ENCODE data around the gene ROR1. TPM values are rescaled to one million over a fixed set of nuclear protein-coding genes. Genes with fewer than 3 reads are reported as not detected.
"Not testable (repeated sequence)": the region's sequence is repeated elsewhere in the genome, so short reads cannot be mapped to it uniquely, and the experiment has no call there.

The ROR1 gene
- total RNA-seq, 6 experiments from 2014 or later = 0.04 to 0.58 (median 0.37) TPM

DNA sequence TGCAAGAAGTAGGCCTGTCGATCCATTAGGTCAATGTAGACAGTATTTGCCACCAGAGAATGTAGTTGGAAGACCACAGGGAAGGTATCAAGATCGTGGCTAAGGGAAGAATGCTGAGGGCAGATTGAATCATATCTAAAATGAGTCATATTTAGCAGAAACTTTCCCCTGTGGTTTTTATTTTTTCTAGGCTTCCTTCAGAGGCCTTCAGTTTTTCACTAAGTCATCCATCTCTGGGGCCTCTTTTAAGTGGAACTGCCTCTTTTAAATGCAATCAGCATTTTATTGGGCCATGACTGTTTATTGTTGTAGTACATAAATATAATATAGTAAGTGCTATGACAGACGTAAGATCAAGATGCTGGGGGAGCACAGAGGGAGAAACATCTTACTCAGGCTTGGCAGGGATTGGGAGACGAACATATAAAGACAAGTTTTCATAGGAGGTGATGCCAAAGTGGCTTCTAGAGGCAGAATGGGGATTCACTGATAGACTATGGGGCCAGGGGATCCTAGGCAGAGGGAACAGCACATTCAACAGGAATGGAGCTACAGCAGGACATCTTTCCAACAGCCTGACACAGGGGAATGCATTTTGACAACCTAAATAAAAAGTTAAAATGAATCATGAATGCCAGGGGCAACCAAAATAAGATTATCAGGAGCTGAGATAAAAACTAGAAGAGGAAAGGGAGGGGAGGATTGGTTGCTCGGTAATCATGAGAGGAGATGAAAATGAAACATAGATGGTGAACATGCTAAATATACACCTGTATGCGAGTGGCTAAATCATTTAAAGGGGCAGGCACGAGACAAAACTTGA is 449.7 kb downstream of the ROR1 start:
- WGBS (ENCODE audit: insufficient coverage, low coverage, low lambda C conversion rate, missing lambda C conversion rate) = 56% methylated on average over 7 of the region's 7 CpGs
- Histone ChIP-seq H3K27ac (no peak overlapping the region), H3K4me3 (no peak overlapping the region), H3K4me1 (no peaks in the 10 kb centered on the region), H3K27me3 (no peaks in the 10 kb centered on the region), H3K9me3 (no peaks in the 10 kb centered on the region), H3K36me3 (no peaks in the 10 kb centered on the region)
- TF ChIP-seq, protein P1, sequence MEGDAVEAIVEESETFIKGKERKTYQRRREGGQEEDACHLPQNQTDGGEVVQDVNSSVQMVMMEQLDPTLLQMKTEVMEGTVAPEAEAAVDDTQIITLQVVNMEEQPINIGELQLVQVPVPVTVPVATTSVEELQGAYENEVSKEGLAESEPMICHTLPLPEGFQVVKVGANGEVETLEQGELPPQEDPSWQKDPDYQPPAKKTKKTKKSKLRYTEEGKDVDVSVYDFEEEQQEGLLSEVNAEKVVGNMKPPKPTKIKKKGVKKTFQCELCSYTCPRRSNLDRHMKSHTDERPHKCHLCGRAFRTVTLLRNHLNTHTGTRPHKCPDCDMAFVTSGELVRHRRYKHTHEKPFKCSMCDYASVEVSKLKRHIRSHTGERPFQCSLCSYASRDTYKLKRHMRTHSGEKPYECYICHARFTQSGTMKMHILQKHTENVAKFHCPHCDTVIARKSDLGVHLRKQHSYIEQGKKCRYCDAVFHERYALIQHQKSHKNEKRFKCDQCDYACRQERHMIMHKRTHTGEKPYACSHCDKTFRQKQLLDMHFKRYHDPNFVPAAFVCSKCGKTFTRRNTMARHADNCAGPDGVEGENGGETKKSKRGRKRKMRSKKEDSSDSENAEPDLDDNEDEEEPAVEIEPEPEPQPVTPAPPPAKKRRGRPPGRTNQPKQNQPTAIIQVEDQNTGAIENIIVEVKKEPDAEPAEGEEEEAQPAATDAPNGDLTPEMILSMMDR (IDR thresholded peaks at IDR 0.05) = no peak
- TF ChIP-seq POLR2A (IDR thresholded peaks at IDR 0.05) = no peak
- no peak for ATAC-seq
- intact Hi-C loops (cut with DNase I) = no loop called here
- DNase-seq = no peak

DNA sequence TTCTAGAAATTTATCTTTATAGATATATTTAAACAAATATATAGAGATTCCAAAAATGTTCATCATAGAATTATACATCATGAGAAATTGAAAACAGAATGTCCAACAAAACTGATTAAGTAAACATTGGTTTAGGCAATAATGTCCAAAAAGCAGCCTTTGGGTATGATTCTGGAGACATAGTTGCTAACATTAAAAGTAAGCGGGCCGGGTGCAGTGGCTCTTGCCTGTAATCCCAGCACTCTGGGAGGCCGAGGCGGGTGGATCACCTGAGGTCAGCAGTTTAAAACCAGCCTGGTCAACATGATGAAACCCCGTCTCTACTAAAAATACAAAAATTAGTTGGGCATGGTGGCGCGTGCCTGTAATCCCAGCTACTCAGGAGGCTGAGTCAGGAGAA is 450.4 kb downstream of the ROR1 start:
- WGBS (ENCODE audit: insufficient coverage, low coverage, low lambda C conversion rate, missing lambda C conversion rate) = 92% methylated on average over 7 of the region's 7 CpGs
- H3K4me1 ChIP-seq; DNase-seq; H3K4me3 ChIP-seq; intact Hi-C loops (cut with DNase I); H3K9me3 ChIP-seq; H3K27me3 ChIP-seq; H3K27ac ChIP-seq; H3K36me3 ChIP-seq; ATAC-seq: not testable (repeated sequence)

- no peak for DNase-seq
- WGBS (ENCODE audit: insufficient coverage, low coverage, low lambda C conversion rate, missing lambda C conversion rate) = 62% methylated on average over 9 of the region's 10 CpGs
- Histone ChIP-seq H3K4me3 (no peak overlapping the region), H3K9me3 (no peaks in the 10 kb centered on the region), H3K27me3 (peaks cover 0 to 9% of the 10 kb centered on the region in 2 donors), H3K36me3 (no peaks in the 10 kb centered on the region), H3K27ac (no peak overlapping the region), H3K4me1 (no peaks in the 10 kb centered on the region)
- no peak for ATAC-seq
- no peak for TF ChIP-seq POLR2A (IDR thresholded peaks at IDR 0.05)
- TF ChIP-seq, protein P1 (IDR thresholded peaks at IDR 0.05) = no peak
- intact Hi-C loops (cut with DNase I) = no loop called here
Observed at GRCh38 chr1:64228167-64228957, 454.5 kb downstream of the ROR1 start.

DNA sequence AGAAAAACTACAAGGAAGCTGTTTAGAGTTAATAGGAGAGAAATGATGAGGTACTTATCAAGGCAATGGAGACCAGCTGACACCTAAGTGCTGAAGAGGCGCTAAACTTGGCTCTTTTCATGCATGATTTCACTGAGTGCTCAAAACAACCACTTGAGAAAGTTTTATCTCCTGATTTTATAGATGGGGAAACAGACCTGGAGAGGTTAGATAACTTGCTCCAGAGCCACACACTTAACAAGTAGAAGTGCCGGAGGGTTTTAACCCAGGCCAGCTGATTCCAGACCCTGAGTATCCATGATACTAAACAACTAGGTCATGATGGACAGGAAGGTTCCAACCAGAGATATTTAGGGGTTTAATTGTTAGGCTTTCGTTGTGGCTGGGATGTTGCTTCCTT is 455.5 kb downstream of the ROR1 start:
- TF ChIP-seq, protein P1 (IDR thresholded peaks at IDR 0.05) = no peak
- no peak for TF ChIP-seq POLR2A (IDR thresholded peaks at IDR 0.05)
- WGBS (ENCODE audit: insufficient coverage, low coverage, low lambda C conversion rate, missing lambda C conversion rate) = 79% methylated on average over 3 of the region's 3 CpGs
- ATAC-seq = no peak

More for the DNA sequence above, 455.5 kb downstream of the ROR1 start:
- Histone ChIP-seq H3K4me3 (no peak overlapping the region), H3K36me3 (no peaks in the 10 kb centered on the region), H3K9me3 (no peaks in the 10 kb centered on the region), H3K4me1 (no peaks in the 10 kb centered on the region), H3K27ac (no peak overlapping the region), H3K27me3 (peaks cover 0 to 9% of the 10 kb centered on the region in 2 donors)
- intact Hi-C loops (cut with DNase I) = no loop called here
- no peak for DNase-seq

Small RNA genes within 50 kb of the gene (small RNA-seq; reads per million reads assigned to genes)
- gene RF00019 = 0 reads per million in 2 experiments
- gene RNU6-809P = 0 reads per million in 2 experiments

Other genes starting within 250 kb of the ROR1 start
- gene PGM1, start 180.6 kb upstream of the ROR1 start, total RNA-seq = 100 to 1,000 TPM; 127 to 220 (median 157) TPM

Data from right lobe of liver (tissue), 6 donors.